ENCODE data around the gene RBPMS2.
"Not testable (repeated sequence)": the region's sequence is repeated elsewhere in the genome, so short reads cannot be mapped to it uniquely, and the experiment has no call there.

Gene RBPMS2

DNA sequence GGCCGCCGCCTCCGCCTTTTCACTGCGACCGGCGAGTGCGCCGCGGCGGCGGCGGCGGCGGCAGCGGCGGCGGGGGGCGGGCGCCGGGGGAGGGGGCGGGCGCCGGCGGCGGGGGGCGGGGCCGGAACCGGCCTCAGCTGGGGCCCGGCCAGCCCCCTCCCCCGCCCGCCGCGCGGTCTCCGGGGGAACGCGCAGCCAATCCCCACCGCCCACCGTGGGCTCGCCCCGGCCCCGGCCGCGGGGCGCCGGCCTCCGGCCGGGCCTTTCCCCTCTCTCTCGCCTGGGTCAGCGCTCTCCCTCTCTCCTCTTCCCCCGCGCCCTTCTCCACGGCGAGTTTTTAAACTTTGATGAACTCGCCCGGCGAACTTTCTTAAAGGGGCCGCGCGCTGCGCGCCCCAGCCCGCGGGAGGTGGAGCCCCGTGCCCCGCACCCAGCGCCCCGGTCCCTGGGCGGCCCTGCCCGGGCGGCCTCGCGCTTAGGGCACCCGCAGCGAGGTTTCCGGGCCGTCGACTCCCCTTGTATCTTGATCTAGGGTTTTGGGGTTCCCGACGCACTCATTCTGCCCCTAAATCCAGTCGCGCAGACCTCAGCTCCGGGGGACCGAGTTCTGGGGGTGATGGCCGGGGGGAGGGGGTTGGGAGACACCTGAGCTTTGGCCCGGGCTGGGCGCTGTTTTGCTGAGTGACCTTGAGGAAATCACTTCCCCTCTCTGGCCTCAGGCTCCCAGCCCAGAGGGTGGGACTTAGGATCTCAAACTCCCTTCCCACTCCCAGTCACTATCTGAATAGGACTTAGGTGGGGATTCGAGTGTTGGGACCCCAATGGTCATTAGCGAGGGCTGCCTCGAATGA lies at the start of gene RBPMS2:
Gene RBPMS2 (minus strand): TSS at position 39 of the 851 bp plus-strand sequence. CDS start 270 bp downstream, outside the sequence.
- DNase-seq: no peak

- DNase-seq: no peak
Measured at GRCh38 chr15:64824929-64825430, 49.6 kb upstream of the RBPMS2 start.

DNA sequence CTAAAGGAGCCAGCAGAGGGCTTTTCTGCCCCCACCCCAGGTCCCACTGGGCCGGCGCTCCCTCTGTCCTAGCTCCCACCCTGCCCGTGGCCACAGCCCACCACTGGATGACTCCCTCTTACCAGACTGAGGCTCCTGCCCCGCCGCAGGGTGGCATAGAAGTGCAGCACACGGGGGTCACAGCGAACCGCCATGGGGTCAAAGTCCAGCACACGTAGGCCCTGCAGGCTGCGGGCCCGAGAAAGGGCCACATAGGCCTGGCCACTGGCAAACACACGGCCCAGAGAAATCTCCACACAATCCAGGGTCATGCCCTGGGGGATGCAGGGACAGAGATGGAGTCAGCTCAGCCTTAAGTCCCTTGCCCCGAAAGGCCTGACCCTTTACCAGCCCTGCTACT lies 41.1 kb upstream of the RBPMS2 start:
- DNase-seq: no peak

DNA sequence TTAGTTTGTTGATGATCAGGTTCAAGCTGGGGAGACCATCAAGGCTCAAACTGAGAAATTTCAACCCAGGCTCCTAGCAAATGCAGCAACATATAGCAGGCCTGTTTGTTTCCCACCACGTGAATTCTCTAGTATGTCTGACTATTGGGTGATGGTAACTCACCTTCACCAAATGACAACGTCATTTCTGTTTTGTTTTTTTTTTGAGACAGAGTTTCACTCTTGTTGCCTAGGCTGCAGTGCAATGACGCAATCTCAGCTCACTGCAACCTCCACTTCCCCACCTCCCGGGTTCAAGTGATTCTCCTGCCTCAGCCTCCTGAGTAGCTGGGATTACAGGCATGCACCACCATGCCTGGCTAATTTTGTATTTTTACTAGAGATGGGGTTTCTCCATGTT lies 39.6 kb upstream of the RBPMS2 start:
- not testable (repeated sequence) for DNase-seq

DNA sequence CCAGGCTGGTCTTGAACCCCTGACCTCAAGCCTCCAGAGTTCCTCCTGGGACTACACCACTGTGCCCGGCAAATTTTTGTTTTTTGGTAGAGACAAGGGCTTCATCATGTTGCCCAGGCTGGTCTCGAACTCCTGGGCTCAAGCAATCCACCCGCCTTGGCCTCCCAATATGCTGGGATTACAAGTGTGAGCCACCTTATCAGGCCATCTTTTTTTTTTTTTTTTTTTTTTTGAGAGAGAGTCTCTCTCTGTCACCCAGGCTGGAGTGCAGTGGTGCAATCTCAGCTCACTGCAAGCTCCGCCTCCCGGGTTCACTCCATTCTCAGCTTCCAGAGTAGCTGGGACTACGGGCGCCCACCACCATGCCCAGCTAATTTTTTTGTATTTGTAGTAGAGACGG lies 38.9 kb upstream of the RBPMS2 start:
- DNase-seq: not testable (repeated sequence)

GRCh38 chr15:64813075-64813474 lies 37.7 kb upstream of the RBPMS2 start:
- DNase-seq: no peak

DNA sequence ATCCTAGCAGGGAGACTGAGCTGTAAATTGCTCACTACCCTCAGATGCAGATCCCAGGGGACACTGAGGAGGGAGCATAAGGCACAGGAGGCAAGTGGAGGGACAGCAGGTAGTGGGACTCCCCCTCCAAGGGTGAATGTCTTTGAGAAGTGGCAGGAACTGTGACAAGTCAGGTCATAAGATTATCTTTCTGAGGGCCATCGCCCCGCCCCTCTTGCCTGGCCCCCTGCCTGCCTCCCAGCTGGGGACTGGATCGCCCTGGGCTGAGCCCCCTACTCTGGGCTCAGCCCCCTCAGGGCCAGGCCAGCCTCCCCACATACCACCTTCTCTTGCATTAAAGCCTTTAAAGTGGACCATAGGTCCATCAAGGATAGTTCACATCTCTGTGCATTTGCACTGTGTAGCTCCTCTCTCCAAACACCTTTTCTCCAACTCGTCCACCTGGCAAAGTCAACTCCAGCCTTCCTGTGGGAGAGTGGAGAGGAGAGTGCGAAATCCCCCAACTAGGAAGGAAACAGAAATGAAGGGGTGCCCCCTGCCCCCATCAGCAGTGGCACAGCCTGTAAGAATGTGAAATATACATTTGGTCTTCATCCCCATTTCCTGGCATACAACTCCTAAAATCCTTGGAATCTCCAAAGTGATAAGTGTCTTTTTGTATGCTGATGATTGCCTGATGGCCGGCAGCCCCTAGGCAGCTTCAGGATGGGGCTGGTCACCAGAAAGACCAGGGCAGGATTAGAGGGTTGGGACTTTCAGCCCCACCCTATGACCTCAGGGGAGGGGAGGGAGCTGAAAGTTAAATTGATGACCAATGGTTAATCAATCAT lies 35.3 kb upstream of the RBPMS2 start:
- no peak for DNase-seq

DNA sequence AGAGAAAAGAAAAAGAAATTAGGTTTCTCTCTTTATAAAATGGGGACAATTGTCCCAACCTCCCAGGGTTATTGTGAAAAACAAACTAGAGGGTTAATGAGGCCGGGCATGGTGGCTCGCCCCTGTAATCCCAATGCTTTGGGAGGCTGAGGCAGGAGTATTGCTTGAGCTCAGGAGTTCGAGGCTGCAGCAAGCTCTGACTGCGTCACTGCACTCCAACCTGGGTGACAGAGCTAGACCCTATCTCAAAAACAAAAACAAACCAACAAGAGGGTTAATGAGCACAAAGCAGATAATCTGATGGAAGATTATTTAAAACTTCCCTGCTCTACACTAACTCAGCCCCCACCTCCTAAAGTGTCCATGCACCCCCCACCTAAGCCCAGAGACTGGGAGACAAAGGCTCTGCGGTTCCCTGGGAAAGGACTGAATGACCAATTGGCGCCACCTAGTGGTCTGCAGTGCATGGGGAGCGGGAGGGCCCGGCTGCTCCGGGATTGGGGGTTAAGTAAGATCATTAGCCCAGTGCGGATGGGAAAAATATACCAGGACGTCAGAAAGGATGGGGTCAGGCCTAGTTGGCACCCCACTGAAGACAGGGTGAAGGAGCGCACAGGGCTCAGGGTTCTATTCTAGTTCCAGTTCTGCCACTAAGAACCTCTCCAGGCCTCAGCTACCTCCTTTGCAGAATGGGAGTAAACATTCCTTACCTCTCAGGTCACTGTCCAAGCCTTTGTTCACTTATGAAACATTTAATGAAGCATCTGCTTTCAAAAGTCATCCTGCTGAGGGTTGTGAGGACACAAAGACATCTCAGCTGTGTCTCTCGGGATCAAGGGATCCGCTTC lies 34.5 kb upstream of the RBPMS2 start:
- DNase-seq: peak; percentile 12

GRCh38 chr15:64808785-64809453 lies 33.5 kb upstream of the RBPMS2 start:
- no peak for DNase-seq

GRCh38 chr15:64807751-64808222 lies 32.4 kb upstream of the RBPMS2 start:
- DNase-seq: no peak

GRCh38 chr15:64807051-64807749 lies 31.8 kb upstream of the RBPMS2 start:
- DNase-seq: no peak

- DNase-seq: no peak
Measured at GRCh38 chr15:64806509-64806908, 31.1 kb upstream of the RBPMS2 start.

DNA sequence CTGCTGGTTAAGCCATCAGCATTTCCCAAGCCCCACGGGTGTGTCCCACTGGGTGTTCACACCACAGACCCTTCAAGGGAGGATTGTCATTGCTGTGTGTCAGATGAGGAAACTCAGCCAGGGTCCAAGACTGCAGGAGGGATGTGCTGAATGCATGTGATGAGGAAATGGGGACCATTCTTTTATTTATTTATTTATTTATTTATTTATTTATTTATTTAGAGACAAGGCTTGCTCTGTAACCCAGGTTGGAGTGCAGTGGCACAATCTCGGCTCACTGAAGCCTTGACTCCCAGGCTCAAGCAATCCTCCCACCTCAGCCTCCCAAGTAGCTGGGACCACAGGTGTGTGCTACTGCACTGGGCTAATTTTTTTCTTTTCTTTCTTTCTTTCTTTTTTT lies 29.2 kb upstream of the RBPMS2 start:
- DNase-seq: no peak

DNA sequence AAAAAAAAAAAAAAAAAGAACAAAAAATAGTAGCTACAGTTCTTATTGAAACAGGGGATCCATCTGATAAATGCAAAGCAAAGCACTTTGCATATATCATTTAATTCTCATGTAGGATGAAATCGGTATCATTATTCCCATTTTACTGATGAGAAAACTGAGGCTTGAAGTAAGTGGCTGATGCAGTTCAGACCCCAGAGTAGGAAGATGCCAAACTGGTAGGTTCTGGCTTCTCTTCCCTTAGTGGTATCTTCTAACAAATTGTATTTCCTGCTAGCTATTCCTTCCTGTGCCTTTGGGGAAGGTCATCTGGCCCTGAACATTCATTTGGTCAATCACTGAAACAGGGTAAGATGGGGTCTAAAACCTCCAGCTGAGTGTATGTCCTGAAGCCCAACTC lies 28.1 kb upstream of the RBPMS2 start:
- DNase-seq: no peak

DNA sequence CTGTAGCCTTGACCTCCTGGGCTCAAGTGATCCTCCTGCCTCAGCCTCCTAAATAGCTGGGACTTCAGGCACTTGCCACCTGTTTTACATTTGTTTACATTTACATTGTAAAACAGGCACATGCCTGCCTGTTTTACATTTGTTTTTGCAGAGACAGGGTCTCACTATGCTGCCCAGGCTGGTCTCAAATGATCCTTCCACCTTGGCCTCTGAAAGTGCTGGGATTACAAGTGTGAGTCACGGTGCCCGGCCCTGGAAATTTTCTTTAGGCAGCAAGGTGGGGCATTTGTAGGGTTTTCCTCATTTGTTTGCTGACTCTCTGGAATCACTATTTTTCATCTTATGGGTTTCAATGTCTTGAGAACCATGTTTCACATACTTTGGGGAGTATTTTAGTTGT lies 25.1 kb upstream of the RBPMS2 start:
- no peak for DNase-seq

DNA sequence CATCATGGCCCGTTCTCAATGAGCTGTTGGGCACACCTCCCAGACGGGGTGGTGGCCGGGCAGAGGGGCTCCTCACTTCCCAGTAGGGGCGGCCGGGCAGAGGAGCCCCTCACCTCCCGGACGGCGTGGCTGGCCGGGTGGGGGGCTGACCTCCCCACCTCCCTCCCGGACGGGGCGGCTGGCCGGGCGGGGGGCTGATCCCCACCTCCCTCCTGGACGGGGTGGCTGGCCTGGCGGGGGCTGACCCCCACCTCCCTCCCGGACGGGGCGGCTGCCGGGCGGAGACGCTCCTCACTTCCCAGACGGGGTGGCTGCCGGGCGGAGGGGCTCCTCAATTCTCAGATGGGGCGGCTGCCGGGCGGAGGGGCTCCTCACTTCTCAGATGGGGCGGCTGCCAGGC lies 23.5 kb upstream of the RBPMS2 start:
- not testable (repeated sequence) for DNase-seq

DNA sequence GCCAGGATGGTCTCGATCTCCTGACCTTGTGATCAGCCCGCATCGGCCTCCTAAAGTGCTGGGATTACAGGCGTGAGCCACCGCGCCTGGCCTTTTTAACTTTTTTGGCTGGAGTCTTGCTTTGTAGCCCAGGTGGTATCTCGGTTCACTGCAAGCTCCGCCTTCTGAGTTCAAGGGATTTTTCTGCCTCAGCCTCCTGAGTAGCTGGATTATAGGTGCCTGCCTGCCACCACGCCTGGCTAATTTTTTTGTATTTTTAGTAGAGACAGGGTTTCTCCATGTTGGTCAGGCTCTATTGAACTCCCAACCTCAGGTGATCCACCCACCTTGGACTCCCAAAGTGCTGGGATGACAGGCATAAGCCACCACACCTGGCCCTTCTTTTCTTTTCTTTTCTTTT lies 20.5 kb upstream of the RBPMS2 start:
- DNase-seq: not testable (repeated sequence)

DNA sequence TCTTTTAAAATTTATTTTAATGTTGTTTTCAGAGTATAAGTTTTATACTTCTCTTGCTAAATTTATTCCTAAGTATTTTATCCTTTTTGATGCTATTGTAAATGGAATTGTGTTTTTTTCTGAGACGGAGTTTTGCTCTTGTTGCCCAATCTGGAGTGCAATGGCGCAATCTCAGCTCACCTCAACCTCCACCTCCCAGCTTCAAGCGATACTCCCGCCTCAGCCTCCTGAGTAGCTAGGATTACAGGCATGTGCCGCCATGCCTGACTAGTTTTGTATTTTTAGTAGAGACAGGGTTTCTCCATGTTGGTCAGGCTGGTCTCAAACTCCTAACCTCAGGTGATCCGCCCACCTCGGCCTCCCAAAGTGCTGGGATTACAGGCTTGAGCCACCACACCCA lies 19.9 kb upstream of the RBPMS2 start:
- not testable (repeated sequence) for DNase-seq

- DNase-seq: no peak
Measured at GRCh38 chr15:64792282-64792681, 16.9 kb upstream of the RBPMS2 start.

DNA sequence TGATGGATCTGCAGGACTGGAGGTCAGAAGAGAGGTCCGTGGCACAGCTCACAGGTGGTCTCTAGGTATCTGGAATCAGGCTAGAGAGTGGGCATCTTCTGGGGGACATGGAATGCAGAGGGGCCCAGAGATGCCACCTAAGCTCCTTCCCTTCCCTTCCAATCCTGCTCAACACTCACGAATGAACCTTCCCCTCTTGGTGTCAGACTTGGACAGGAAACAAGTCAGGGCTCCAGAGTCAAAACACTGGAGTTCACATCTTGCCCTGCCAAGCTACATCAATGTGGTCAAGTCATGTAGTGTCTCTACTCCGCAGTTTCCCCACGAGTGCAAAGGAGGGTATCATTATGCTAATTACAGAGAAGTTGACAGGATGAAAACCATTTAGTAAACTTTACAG lies 16.0 kb upstream of the RBPMS2 start:
- DNase-seq: no peak

DNA sequence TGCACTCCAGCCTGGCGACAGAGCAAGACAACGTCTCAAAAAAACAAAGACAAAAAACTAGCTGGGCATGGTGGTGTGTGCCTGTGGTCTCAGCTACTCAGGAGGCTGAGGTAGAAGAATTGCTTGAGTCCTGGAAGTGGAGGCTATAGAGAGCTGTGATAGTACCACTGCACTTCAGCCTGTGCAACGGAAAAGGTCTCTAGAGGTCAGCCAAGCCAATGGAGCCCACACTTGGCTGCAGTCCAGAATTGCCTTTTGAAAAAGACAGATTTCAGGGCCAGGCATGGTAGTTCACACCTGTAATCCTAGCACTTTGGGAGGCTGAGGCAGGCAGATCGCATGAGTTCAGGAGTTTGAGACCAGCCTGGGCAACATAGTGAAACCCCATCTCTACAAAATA lies 8.4 kb upstream of the RBPMS2 start:
- no peak for DNase-seq

DNA sequence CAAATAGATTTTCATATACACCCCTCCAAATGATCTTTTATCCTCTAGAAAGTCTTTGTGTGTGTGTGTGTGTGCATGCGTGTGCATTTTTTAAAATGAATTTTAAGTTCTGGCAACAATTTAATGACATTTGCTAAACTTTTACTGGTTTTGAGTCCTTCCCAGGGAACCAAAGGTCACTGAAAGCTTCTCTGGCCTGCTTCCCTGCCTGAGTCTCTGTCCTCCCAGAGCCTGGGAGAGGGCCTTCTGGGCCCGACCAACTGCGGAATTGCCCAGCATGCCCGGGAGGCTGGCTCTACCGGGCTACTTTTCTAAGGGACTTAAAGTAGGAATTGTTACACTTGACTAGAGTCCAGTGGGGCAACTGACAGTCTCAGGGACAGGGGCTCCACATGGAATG lies 7.4 kb upstream of the RBPMS2 start:
- no peak for DNase-seq
